Lung (tissue), 12 donors: Measurements from ENCODE around the gene ASB15. TPM values are rescaled to one million over a fixed set of nuclear protein-coding genes. Genes with fewer than 3 reads are reported as not detected.
A peak's percentile ranks its signal among the peaks of the same experiment; 100 is the strongest.
"Not testable (repeated sequence)": the region's sequence is repeated elsewhere in the genome, so short reads cannot be mapped to it uniquely, and the experiment has no call there.

Experiments
- ATAC-seq: fragments of 200-7000 bp; cut with Tn5 transposase; one replicate; pipeline ENCODE4 v1.9.1; 2020; ENCODE audit warnings: moderate number of reproducible peaks; ENCODE audit not compliant: insufficient read depth, low FRiP score
- DNase-seq, 3 donors: peaks; one replicate each; pipeline ENCODE4 v3.0.0-alpha.2; 2013 to 2017
- H3K27ac ChIP-seq, 2 donors: one replicate each; pipeline ENCODE4 v1.5.1; 2013; ENCODE audit warnings: mild to moderate bottlenecking in 2 of 2, moderate library complexity in 2 of 2, control low read depth in 1 of 2, inconsistent platforms in 1 of 2, low read depth in 1 of 2, low read length in 1 of 2
- H3K27me3 ChIP-seq, 3 donors: one replicate each; pipeline ENCODE4 v1.5.1; 2013; ENCODE audit warnings: low read length in 2 of 3; ENCODE audit not compliant: control insufficient read depth in 3 of 3, insufficient read depth in 3 of 3
- H3K36me3 ChIP-seq, 4 donors: one replicate each; pipeline ENCODE4 v1.5.1; 2013; ENCODE audit warnings: low read length in 4 of 4, mild to moderate bottlenecking in 1 of 4, moderate library complexity in 1 of 4; ENCODE audit not compliant: control insufficient read depth in 4 of 4, insufficient read depth in 4 of 4
- H3K4me1 ChIP-seq, 5 donors: one replicate each; pipeline ENCODE4 v1.5.1; 2013; ENCODE audit warnings: low read length in 5 of 5, mild to moderate bottlenecking in 2 of 5, moderate library complexity in 1 of 5; ENCODE audit not compliant: control insufficient read depth in 5 of 5, insufficient read depth in 5 of 5
- H3K4me3 ChIP-seq: one replicate; pipeline ENCODE4 v1.5.1; 2013; ENCODE audit warnings: mild to moderate bottlenecking, control low read depth, moderate library complexity
- H3K9ac ChIP-seq, 2 donors: one replicate each; pipeline ENCODE4 v1.5.1; 2013; ENCODE audit warnings: low read length in 2 of 2, control low read depth in 1 of 2; ENCODE audit not compliant: insufficient read depth in 1 of 2
- H3K9me3 ChIP-seq, 4 donors: one replicate each; pipeline ENCODE4 v1.5.1; 2013; ENCODE audit warnings: low read length in 3 of 4, mild to moderate bottlenecking in 1 of 4, moderate library complexity in 1 of 4; ENCODE audit not compliant: control insufficient read depth in 4 of 4, insufficient read depth in 3 of 4
- WGBS, 2 donors: extraction: QIAGEN DNeasy Blood & Tissue Kit; methylation state at CpG; one replicate each; pipeline ENCODE4 v1.1.7; 2013; 5-methylcytosine and 5-hydroxymethylcytosine counted together
- polyA plus RNA-seq, 2 donors: library from polyadenylated mRNA; stranded (reverse); fragments of 200-250 nt; gene quantifications; one replicate each; pipeline ENCODE4 v1.2.1, GENCODE V29; 2013
- total RNA-seq, 2 donors: library from RNA; depleted of rRNA in 1 of 2; stranded (reverse); fragments of >200 nt in 1 of 2; gene quantifications; one replicate each; pipeline ENCODE4 v1.2.1, GENCODE V29; 2014 to 2021
- TF ChIP-seq, protein P1 (sequence below): IDR thresholded peaks from 2 replicates; pipeline ENCODE4 v1.5.1; 2012; ENCODE audit warnings: mild to moderate bottlenecking; ENCODE audit errors: control extremely low read depth, extremely low read depth
- donor health status: control.
- donor health status: control.
- donor health status: Bipolar disorder and iron deficiency.
- donor health status: healthy.
- donor health status: DM: yes; HTN: yes; CAD: no.

The ASB15 gene
- total and polyA plus RNA-seq, 4 donors, result not detected

DNA sequence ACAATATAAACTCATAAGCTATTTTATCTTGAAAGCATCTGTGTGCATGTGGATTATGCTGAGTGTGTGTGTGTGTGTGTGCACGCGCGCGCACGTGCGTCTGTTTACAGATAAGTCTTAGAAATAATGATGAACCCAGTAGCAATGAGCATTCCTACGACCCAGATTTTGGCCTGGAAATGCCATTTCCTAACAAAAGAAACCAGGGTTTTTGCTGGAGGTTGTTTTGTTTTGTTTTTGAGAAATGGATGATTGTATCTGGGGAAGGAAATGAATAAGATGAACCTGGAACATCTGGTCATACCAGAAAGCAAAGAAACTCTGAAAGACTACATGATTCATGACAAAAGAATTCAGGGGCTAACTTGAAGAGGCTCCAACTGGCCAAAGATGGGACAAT lies 31.9 kb downstream of the ASB15 start:
- Histone ChIP-seq H3K36me3 (no peaks in the 10 kb centered on the region), H3K4me3 (no peak overlapping the region), H3K9me3 (no peaks in the 10 kb centered on the region), H3K4me1 (peaks cover 0 to 13% (median 0%) of the 10 kb centered on the region in 5 donors), H3K27ac (no peak overlapping the region), H3K9ac (no peak overlapping the region), H3K27me3 (no peaks in the 10 kb centered on the region)
- WGBS, 2 donors, result 72 to 78% methylated on average over 7 of the region's 7 CpGs
- DNase-seq (no peak), ATAC-seq (no peak)
- TF ChIP-seq, protein P1, sequence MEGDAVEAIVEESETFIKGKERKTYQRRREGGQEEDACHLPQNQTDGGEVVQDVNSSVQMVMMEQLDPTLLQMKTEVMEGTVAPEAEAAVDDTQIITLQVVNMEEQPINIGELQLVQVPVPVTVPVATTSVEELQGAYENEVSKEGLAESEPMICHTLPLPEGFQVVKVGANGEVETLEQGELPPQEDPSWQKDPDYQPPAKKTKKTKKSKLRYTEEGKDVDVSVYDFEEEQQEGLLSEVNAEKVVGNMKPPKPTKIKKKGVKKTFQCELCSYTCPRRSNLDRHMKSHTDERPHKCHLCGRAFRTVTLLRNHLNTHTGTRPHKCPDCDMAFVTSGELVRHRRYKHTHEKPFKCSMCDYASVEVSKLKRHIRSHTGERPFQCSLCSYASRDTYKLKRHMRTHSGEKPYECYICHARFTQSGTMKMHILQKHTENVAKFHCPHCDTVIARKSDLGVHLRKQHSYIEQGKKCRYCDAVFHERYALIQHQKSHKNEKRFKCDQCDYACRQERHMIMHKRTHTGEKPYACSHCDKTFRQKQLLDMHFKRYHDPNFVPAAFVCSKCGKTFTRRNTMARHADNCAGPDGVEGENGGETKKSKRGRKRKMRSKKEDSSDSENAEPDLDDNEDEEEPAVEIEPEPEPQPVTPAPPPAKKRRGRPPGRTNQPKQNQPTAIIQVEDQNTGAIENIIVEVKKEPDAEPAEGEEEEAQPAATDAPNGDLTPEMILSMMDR, result no peak

DNA sequence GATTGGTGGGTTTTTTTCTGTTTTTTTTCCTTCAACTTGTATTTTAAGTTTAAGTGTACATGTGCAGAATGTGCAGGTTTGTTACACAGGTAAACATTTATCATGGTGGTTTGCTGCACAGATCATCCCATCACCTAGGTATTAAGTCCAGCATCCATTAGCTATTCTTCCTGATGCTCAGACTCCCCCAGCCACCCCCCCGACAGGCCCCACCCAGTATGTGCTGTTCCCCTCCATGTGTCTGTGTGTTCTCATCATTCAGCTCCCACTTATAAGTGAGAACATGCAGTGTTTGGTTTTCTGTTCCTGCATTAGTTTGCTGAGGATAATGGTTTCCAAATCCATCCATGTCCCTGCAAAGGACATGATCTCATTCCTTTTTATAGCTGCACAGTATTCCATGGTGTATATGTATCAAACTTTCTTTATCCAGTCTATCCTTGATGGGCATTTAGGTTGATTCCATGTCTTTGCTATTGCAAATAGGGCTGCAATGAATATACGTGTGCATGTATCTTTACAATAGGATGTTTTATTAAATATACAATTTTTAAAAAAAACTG lies 32.5 kb downstream of the ASB15 start:
- not testable (repeated sequence) for H3K9me3 ChIP-seq, ATAC-seq, DNase-seq, H3K27ac ChIP-seq, H3K36me3 ChIP-seq, H3K4me3 ChIP-seq, H3K27me3 ChIP-seq, H3K9ac ChIP-seq
- 84 to 87% methylated on average over 2 of the region's 2 CpGs for WGBS, 2 donors
- H3K4me1 ChIP-seq, result peaks cover 0 to 13% (median 0%) of the 10 kb centered on the region in 5 donors

DNA sequence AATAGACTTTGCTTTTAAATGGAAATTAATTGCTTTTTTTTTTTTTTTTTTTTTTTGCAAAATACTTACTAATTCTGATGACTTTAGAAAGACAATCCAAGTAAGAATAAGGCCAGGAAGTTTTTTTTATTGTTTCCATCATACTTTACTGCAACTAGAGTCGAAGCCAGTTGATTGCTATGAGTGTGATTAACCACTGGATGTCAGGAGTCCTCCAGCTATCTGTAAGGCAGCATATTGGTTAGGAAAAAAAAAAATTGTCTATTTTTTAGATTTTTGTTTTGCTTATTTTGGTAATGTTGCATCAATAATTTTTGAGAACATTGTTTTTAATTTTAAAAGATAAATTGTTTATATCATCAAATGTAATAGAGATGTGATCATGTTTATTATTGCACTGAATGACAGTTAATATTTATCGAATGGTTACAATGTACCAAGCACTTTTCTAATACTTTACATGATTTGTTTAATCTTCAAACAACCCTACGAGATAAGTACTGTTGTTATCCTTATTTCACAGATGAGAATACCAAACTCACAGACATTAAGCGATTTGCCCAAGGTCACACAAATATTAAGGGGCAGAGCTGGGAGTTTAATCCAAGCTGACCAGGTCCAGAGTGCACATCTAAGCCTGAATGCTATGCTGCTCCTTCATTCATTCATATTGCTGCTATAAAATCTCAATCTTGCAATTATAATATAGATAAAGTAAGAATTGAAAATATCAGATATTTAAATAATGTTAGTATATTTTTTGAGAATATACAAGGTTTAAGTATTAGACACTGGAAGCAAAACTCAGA lies 34.1 kb downstream of the ASB15 start:
- ATAC-seq (no peak), DNase-seq (peak in 2 of 3 donors; percentile 60 to 67)
- Histone ChIP-seq H3K4me1 (peaks cover 0 to 13% (median 0%) of the 10 kb centered on the region in 5 donors), H3K27ac (no peak overlapping the region), H3K36me3 (no peaks in the 10 kb centered on the region), H3K9ac (no peak overlapping the region), H3K27me3 (no peaks in the 10 kb centered on the region), H3K9me3 (no peaks in the 10 kb centered on the region), H3K4me3 (no peak overlapping the region)
- 48 to 51% methylated on average over 4 of the region's 4 CpGs for WGBS, 2 donors
- TF ChIP-seq, protein P1, result peak; percentile 12

DNA sequence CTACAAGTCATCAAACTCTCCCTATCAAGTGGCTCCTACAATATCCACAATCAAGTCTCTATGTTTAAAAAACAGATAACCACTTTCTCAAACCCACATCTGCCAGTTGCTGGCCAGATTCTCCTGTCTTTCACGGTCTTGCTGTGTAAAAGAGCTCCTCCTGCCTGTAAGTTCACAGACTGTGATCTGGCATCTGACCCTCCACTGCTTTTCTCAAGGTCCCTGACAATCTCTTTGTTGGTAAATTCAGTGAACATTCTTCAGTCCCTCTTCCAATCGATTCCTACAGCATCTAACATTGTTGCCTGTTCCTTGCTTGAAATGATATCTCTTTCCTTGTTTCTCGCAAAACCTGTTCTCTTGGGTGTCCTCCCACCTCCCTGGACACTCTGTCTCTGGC lies 35.6 kb downstream of the ASB15 start:
- no peak overlapping the region for H3K4me3 ChIP-seq
- peak overlapping the region in 1 of 2 donors; percentile 49 for H3K27ac ChIP-seq
- no peaks in the 10 kb centered on the region for H3K27me3 ChIP-seq
- DNase-seq (no peak), ATAC-seq (no peak)
- H3K36me3 ChIP-seq, result no peaks in the 10 kb centered on the region
- TF ChIP-seq, protein P1, result no peak
- 64 to 67% methylated on average over 3 of the region's 3 CpGs for WGBS, 2 donors
- H3K9me3 ChIP-seq, result no peaks in the 10 kb centered on the region
- peaks cover 0 to 17% (median 0%) of the 10 kb centered on the region in 5 donors for H3K4me1 ChIP-seq
- no peak overlapping the region for H3K9ac ChIP-seq
